K562 (cell line): ENCODE data around the gene RCL1. TPM values are rescaled to one million over a fixed set of nuclear protein-coding genes. Genes with fewer than 3 reads are reported as not detected.

ENCODE experiments used
- ATF6 ChIP-seq: sonication (generic); formaldehyde crosslinking; IDR thresholded peaks from 2 replicates; pipeline ENCODE4 v1.4.0; 2020; ENCODE audit warnings: mild to moderate bottlenecking, missing genetic modification reagents
- ELF4 ChIP-seq: fragments of 450-650 bp; formaldehyde crosslinking; IDR thresholded peaks from 2 replicates; pipeline ENCODE4 v1.4.0; 2022; ENCODE audit warnings: missing genetic modification characterization
- FOS ChIP-seq: IDR thresholded peaks from 3 replicates; pipeline ENCODE4 v1.6.1; 2011; ENCODE audit not compliant: insufficient read length; ENCODE audit errors: extremely low read depth
- HDAC8 ChIP-seq: fragments of 450-650 bp; IDR thresholded peaks from 2 replicates; pipeline ENCODE4 v1.6.1; 2016; ENCODE audit warnings: mild to moderate bottlenecking, missing genetic modification characterization, moderate library complexity, missing compliant biosample characterization
- HNRNPK ChIP-seq: fragments of 200-400 bp; formaldehyde crosslinking; IDR thresholded peaks from one replicate; pipeline ENCODE4 v1.6.1; 2018; ENCODE audit warnings: mild to moderate bottlenecking, low read depth, low read length; ENCODE audit not compliant: poor library complexity, severe bottlenecking
- NCOR1 ChIP-seq: fragments of 450-650 bp; IDR thresholded peaks from 2 replicates; pipeline ENCODE4 v1.6.1; 2016; ENCODE audit warnings: mild to moderate bottlenecking, moderate library complexity
- PHB ChIP-seq: fragments of 250-450 bp; sonication (Bioruptor Pico); IDR thresholded peaks from 2 replicates; pipeline ENCODE4 v1.5.0; 2021
- POLR2H ChIP-seq: IDR thresholded peaks from 2 replicates; pipeline ENCODE4 v1.6.1; 2016; ENCODE audit warnings: missing genetic modification characterization, low read depth, mild to moderate bottlenecking, control low read depth, missing compliant biosample characterization, moderate library complexity
- SMARCC2 ChIP-seq: fragments of 450-650 bp; IDR thresholded peaks from 2 replicates; pipeline ENCODE4 v1.6.1; 2017; ENCODE audit warnings: antibody characterized with exemption, moderate library complexity, mild to moderate bottlenecking, low read depth
- TFE3 ChIP-seq: fragments of 450-650 bp; formaldehyde crosslinking; IDR thresholded peaks from 2 replicates; pipeline ENCODE4 v1.4.0; 2020; ENCODE audit warnings: mild to moderate bottlenecking, mixed read lengths
- VEZF1 ChIP-seq: fragments of 200-800 bp; sonication (Bioruptor generic); IDR thresholded peaks from 2 replicates; pipeline ENCODE4 v1.6.1; 2017; ENCODE audit warnings: missing genetic modification characterization, missing compliant biosample characterization
- ZNF197 ChIP-seq: fragments of 200-800 bp; sonication (Bioruptor generic); IDR thresholded peaks from 2 replicates; pipeline ENCODE4 v1.6.1; 2016; ENCODE audit warnings: low read depth, missing genetic modification characterization, missing compliant biosample characterization
- ZNF217 ChIP-seq: sonication (generic); formaldehyde crosslinking; IDR thresholded peaks from 2 replicates; pipeline ENCODE4 v1.8.0; 2022; ENCODE audit warnings: mild to moderate bottlenecking, missing genetic modification reagents
- ZNF436 ChIP-seq: fragments of 250-450, 450-650 bp; sonication (Bioruptor Pico); formaldehyde crosslinking; IDR thresholded peaks from 2 replicates; pipeline ENCODE4 v1.7.0; 2020; ENCODE audit warnings: mild to moderate bottlenecking
- ZNF785 ChIP-seq: fragments of 250-450 bp; sonication (Bioruptor Pico); IDR thresholded peaks from 2 replicates; pipeline ENCODE4 v1.4.0; 2020; ENCODE audit warnings: mild to moderate bottlenecking
- polyA plus RNA-seq, 8 experiments: library from polyadenylated mRNA; depleted of rRNA in 4 of 8; stranded (reverse) in 5 of 8; unstranded in 3 of 8; fragments of >200 nt; fragmentation: Nextera tagmentation in 2 of 8; fragmentation: Illumina TruSeq in 1 of 8; extraction: Ambion mirVana in 2 of 8; extraction: Trizol in 1 of 8; gene quantifications; 2 replicates each; pipeline versions ENCODE4 v1.2.1 to v1.2.3, GENCODE V29; 2011 to 2014; ENCODE audit warnings: inconsistent platforms in 1 of 8, missing spikeins in 1 of 8
- total RNA-seq, 7 experiments: library from RNA; depleted of rRNA in 6 of 7; stranded (reverse); fragments of >200 nt in 6 of 7; fragmentation: Illumina TruSeq in 2 of 7; extraction: Trizol in 2 of 7; gene quantifications; 2 replicates each; pipeline versions ENCODE4 v1.2.1 to v1.2.3, GENCODE V29; 2011 to 2021; ENCODE audit warnings: low replicate concordance in 1 of 7
- TF ChIP-seq, protein P1 (sequence below): sonication (generic); formaldehyde crosslinking; IDR thresholded peaks from 2 replicates; pipeline ENCODE4 v1.8.0; 2022; ENCODE audit warnings: mild to moderate bottlenecking, missing genetic modification reagents
- TF ChIP-seq, protein P2 (sequence below), 2 experiments: fragments of 450-650 bp in 1 of 2; sonication (generic) in 1 of 2; formaldehyde crosslinking in 1 of 2; IDR thresholded peaks in 1 of 2; conservative IDR thresholded peaks in 1 of 2; 2 replicates each; pipeline versions ENCODE4 v1.6.1 to v1.8.1; 2016 to 2023; ENCODE audit warnings: mild to moderate bottlenecking in 2 of 2, moderate library complexity in 2 of 2, inconsistent platforms in 1 of 2, missing genetic modification reagents in 1 of 2
- TF ChIP-seq, protein P3 (sequence below): sonication (generic); formaldehyde crosslinking; IDR thresholded peaks from 2 replicates; pipeline ENCODE4 v1.8.1; 2023; ENCODE audit warnings: mild to moderate bottlenecking, missing genetic modification reagents

Gene RCL1
- total and polyA plus RNA-seq, 9 of the 15 experiments (the other 6 are each of a cell fraction or from before 2014, with no cell fraction given): 24.0 to 67.7 (median 38.6) TPM

DNA sequence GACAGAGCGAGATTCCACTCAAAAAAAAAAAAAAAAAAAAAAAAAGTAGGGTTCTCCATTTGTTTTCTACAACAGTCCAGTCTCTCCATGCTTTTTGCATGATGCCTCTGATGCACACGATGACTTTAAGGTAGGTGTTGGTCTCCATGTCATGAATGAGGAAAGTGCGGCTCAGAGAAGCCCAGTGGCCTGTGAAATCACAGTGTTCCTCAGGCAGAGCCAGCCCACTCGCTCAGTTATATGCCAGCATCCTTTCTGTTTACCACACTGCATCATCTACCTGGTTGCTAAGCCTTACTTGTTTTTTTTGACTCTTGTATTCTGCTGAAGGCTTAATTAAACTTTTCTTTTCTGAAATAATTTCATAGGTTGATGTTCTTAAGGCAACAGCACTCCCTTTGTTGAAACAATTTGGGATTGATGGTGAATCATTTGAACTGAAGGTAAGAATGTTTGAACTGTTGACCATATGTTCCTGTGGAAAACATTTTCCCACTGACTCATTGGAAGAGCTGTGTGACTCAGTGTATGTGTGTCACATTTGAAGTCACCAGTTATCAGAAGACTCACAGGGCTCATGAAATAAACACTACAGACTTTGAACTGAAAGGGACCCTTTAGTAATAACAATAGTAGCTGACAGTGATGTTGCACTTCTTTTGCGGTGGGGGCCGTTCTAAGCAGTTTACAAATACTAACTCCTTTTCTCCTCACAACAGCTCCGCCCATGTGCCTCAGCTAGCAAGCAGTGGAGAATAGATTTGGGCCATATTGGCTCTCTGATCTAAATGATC lies 40.2 kb downstream of the RCL1 start (continued):
- TF ChIP-seq TFE3 (CRISPR knock-in tag): no peak
- TF ChIP-seq NCOR1: no peak
- peak; percentile 79 for TF ChIP-seq SMARCC2
- TF ChIP-seq HNRNPK: no peak
- TF ChIP-seq ATF6: no peak
- TF ChIP-seq ELF4 (CRISPR knock-in tag): no peak
- no peak for TF ChIP-seq ZNF197 (CRISPR knock-in tag)
- 0 out of 2 replicates have a peak, but pooled peaks have one; percentile 20 for TF ChIP-seq VEZF1 (CRISPR knock-in tag)
- TF ChIP-seq, protein P1, sequence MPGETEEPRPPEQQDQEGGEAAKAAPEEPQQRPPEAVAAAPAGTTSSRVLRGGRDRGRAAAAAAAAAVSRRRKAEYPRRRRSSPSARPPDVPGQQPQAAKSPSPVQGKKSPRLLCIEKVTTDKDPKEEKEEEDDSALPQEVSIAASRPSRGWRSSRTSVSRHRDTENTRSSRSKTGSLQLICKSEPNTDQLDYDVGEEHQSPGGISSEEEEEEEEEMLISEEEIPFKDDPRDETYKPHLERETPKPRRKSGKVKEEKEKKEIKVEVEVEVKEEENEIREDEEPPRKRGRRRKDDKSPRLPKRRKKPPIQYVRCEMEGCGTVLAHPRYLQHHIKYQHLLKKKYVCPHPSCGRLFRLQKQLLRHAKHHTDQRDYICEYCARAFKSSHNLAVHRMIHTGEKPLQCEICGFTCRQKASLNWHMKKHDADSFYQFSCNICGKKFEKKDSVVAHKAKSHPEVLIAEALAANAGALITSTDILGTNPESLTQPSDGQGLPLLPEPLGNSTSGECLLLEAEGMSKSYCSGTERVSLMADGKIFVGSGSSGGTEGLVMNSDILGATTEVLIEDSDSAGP (CRISPR knock-in tag): no peak
- TF ChIP-seq, protein P2, sequence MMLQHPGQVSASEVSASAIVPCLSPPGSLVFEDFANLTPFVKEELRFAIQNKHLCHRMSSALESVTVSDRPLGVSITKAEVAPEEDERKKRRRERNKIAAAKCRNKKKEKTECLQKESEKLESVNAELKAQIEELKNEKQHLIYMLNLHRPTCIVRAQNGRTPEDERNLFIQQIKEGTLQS (IDR thresholded peaks at IDR 0.05): peak; percentile 92
- TF ChIP-seq, protein P2 (CRISPR knock-in tag; conservative IDR thresholded peaks at IDR 0.05): no peak; the same call in 1 of the 2 replicates
- peak; percentile 62 for TF ChIP-seq FOS
- TF ChIP-seq ZNF785: no peak
- TF ChIP-seq HDAC8 (tag): no peak
- no peak for TF ChIP-seq ZNF436 (CRISPR knock-in tag)
- TF ChIP-seq, protein P3, sequence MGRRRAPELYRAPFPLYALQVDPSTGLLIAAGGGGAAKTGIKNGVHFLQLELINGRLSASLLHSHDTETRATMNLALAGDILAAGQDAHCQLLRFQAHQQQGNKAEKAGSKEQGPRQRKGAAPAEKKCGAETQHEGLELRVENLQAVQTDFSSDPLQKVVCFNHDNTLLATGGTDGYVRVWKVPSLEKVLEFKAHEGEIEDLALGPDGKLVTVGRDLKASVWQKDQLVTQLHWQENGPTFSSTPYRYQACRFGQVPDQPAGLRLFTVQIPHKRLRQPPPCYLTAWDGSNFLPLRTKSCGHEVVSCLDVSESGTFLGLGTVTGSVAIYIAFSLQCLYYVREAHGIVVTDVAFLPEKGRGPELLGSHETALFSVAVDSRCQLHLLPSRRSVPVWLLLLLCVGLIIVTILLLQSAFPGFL (CRISPR knock-in tag): no peak
- TF ChIP-seq ZNF217 (CRISPR knock-in tag): no peak
- TF ChIP-seq POLR2H (tag): 0 out of 2 replicates have a peak, but pooled peaks have one; percentile 41
- no peak for TF ChIP-seq PHB (CRISPR knock-in tag)
